Sigmoid colon (tissue), 7 donors: ENCODE results near the gene RAMP1. TPM values are rescaled to one million over a fixed set of nuclear protein-coding genes. Genes with fewer than 3 reads are reported as not detected.
A peak's percentile ranks its signal among the peaks of the same experiment; 100 is the strongest.

ENCODE experiments used
- DNase-seq: peaks from one replicate; pipeline ENCODE4 v3.0.0-alpha.2; 2019
- H3K27ac ChIP-seq, 4 donors: fragments of 200-600 bp; sonication (generic); one replicate each; pipeline ENCODE4 v1.5.1; 2016 to 2019; ENCODE audit warnings: mild to moderate bottlenecking in 1 of 4
- H3K27me3 ChIP-seq, 3 donors: fragments of 200-600 bp; sonication (generic); one replicate each; pipeline ENCODE4 v1.5.1; 2019; ENCODE audit warnings: mild to moderate bottlenecking in 1 of 3
- H3K36me3 ChIP-seq, 4 donors: fragments of 200-600 bp; sonication (generic); one replicate each; pipeline ENCODE4 v1.5.1; 2016 to 2019
- H3K4me1 ChIP-seq, 4 donors: fragments of 200-600 bp; sonication (generic); one replicate each; pipeline ENCODE4 v1.5.1; 2017 to 2019
- H3K4me3 ChIP-seq, 4 donors: fragments of 200-600 bp; sonication (generic); one replicate each; pipeline ENCODE4 v1.5.1; 2017 to 2019; ENCODE audit warnings: mild to moderate bottlenecking in 2 of 4, moderate library complexity in 1 of 4
- H3K9me3 ChIP-seq, 4 donors: fragments of 200-600 bp in 3 of 4; sonication (generic) in 3 of 4; one replicate each; pipeline versions ENCODE4 v1.5.1 to v1.6.1; 2013 to 2019
- EP300 ChIP-seq, 4 donors: sonication (generic); formaldehyde crosslinking; IDR thresholded peaks; one replicate each; pipeline ENCODE4 v1.6.1; 2017; ENCODE audit warnings: antibody characterized with exemption in 4 of 4
- POLR2A ChIP-seq, 2 donors: fragments of 450-650 bp; IDR thresholded peaks; one replicate each; pipeline ENCODE4 v1.6.1; 2016; ENCODE audit warnings: antibody characterized with exemption in 2 of 2, mild to moderate bottlenecking in 2 of 2, moderate library complexity in 2 of 2
- POLR2AphosphoS5 ChIP-seq, 4 donors: sonication (generic); formaldehyde crosslinking; IDR thresholded peaks; one replicate each; pipeline ENCODE4 v1.6.1; 2017; ENCODE audit warnings: antibody characterized with exemption in 4 of 4
- WGBS, 2 donors: extraction: QIAGEN DNeasy Blood & Tissue Kit; methylation state at CpG; one replicate each; pipeline ENCODE4 v1.1.7; 2013; 5-methylcytosine and 5-hydroxymethylcytosine counted together
- intact Hi-C: fragments of 100-400 bp; cut with DNase I; formaldehyde crosslinking; loops from one replicate; pipeline ENCODE4 v1.15.1; 2023
- polyA plus RNA-seq, 3 donors: library from polyadenylated mRNA; stranded (reverse); fragments of 200-250 nt; gene quantifications; one replicate each; pipeline ENCODE4 v1.2.3, GENCODE V29; 2013
- total RNA-seq, 4 donors: library from RNA; depleted of rRNA; stranded (reverse); fragments of >200 nt; gene quantifications; one replicate each; pipeline ENCODE4 v1.1.0, GENCODE V29; 2016
- TF ChIP-seq, protein P1 (sequence below), 4 experiments: fragments of 450-650 bp in 3 of 4; fragments of 200-600 bp in 1 of 4; IDR thresholded peaks; one replicate each; pipeline ENCODE4 v1.5.1; 2016 to 2019; ENCODE audit warnings: antibody characterized with exemption in 4 of 4, mild to moderate bottlenecking in 3 of 4, moderate library complexity in 2 of 4
- donor health status: healthy with polysubstance abuse.
- donor health status: Bipolar disorder and iron deficiency.
- donor health status: healthy.

RAMP1 gene
- total and polyA plus RNA-seq, 7 donors = 13.2 to 788 (median 372) TPM; not detected in 1

DNA sequence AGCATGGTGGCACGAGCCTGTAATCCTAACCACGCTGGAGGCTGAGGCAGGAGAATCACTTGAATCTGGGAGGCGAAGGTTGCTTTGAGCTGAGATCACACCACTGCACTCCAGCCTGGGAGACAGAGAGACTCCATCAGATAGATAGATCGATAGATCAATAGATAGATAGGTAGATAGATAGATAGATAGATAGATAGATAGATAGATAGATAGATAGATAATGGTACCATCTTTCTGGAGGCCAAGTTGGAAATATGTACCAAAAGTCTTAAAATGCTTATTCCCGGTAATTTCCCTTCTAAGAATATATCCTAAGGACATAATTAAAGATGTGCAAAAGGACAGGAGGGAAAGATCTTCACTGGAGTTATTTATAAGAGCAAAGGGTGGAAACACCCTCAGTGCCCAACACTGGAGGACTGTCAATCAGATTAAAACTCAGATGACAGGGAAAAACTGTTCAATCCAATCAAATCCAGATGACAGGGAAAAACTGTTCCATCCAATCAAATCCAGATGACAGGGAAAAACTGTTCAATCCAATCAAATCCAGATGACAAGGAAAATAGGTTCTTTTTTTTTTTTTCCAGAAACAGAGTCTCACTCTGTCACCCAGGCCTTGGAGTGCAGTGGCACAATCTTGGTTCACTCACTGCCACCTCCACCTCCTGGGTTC is 58.4 kb downstream of the RAMP1 start:
- WGBS, 2 donors = 92 to 94% methylated on average over 5 of the region's 5 CpGs
- Histone ChIP-seq H3K4me3 (no peak overlapping the region), H3K36me3 (peaks cover 0 to 15% (median 2%) of the 10 kb centered on the region in 4 donors), H3K9me3 (no peaks in the 10 kb centered on the region), H3K27me3 (no peaks in the 10 kb centered on the region), H3K4me1 (peaks cover 0 to 11% (median 3%) of the 10 kb centered on the region in 4 donors), H3K27ac (no peak overlapping the region)
- TF ChIP-seq, protein P1, sequence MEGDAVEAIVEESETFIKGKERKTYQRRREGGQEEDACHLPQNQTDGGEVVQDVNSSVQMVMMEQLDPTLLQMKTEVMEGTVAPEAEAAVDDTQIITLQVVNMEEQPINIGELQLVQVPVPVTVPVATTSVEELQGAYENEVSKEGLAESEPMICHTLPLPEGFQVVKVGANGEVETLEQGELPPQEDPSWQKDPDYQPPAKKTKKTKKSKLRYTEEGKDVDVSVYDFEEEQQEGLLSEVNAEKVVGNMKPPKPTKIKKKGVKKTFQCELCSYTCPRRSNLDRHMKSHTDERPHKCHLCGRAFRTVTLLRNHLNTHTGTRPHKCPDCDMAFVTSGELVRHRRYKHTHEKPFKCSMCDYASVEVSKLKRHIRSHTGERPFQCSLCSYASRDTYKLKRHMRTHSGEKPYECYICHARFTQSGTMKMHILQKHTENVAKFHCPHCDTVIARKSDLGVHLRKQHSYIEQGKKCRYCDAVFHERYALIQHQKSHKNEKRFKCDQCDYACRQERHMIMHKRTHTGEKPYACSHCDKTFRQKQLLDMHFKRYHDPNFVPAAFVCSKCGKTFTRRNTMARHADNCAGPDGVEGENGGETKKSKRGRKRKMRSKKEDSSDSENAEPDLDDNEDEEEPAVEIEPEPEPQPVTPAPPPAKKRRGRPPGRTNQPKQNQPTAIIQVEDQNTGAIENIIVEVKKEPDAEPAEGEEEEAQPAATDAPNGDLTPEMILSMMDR (IDR thresholded peaks at IDR 0.05) = no peak
- intact Hi-C loops = no loop called here
- DNase-seq = no peak

GRCh38 chr2:237919593-237919992 is 60.2 kb downstream of the RAMP1 start:
- DNase-seq = peak; percentile 60
- 46 to 73% methylated on average over 6 of the region's 6 CpGs for WGBS, 2 donors
- TF ChIP-seq POLR2A (IDR thresholded peaks at IDR 0.05) (no peak), EP300 (IDR thresholded peaks at IDR 0.05) (no peak), POLR2AphosphoS5 (IDR thresholded peaks at IDR 0.05) (no peak)
- TF ChIP-seq, protein P1 (IDR thresholded peaks at IDR 0.05) = no peak
- Histone ChIP-seq H3K36me3 (peaks cover 0 to 11% (median 0%) of the 10 kb centered on the region in 4 donors), H3K27ac (peak overlapping the region; percentile 4 to 51 (median 36)), H3K4me1 (peaks cover 0 to 19% (median 14%) of the 10 kb centered on the region in 4 donors), H3K4me3 (no peak overlapping the region), H3K9me3 (no peaks in the 10 kb centered on the region), H3K27me3 (no peaks in the 10 kb centered on the region)
- intact Hi-C loops = no loop called here

DNA sequence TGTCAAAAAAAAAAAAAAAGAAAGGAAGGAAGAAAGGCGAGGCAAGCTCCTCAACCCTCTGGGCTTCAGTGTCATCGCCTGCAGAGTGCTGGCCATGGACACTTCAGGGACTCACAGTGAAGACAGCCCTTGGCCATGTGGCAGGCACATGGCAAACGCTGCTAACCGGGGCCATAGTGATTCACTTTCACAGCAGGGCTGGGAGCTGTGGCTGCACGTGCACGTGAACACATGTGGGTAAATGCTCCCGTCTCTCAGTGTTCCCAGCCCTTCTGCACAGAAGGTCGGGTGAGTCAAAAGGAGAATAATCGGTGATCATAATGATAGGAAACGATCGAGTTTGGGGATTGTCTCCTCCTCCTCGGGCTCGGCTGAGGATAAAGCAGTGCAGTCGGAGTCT is 61.2 kb downstream of the RAMP1 start:
- WGBS, 2 donors = 80 to 86% methylated on average over 14 of the region's 14 CpGs
- peak; percentile 58 for DNase-seq

GRCh38 chr2:237921967-237922492 is 62.6 kb downstream of the RAMP1 start:
- TF ChIP-seq EP300 (IDR thresholded peaks at IDR 0.05) = no peak
- TF ChIP-seq POLR2A (IDR thresholded peaks at IDR 0.05) = no peak
- TF ChIP-seq, protein P1 (IDR thresholded peaks at IDR 0.05) = no peak
- no peak for TF ChIP-seq POLR2AphosphoS5 (IDR thresholded peaks at IDR 0.05)
- H3K4me3 ChIP-seq = no peak overlapping the region
- intact Hi-C loops = loop anchor here (2.0 to 5.0 kb wide), 3 partner anchors 61 to 340 kb away; partner anchors contain the start of gene SCLY
- peak; percentile 58 for DNase-seq
- 90 to 92% methylated on average over 10 of the region's 10 CpGs for WGBS, 2 donors
- H3K9me3 ChIP-seq = no peaks in the 10 kb centered on the region
- peaks cover 0 to 19% (median 14%) of the 10 kb centered on the region in 4 donors for H3K4me1 ChIP-seq
- H3K36me3 ChIP-seq = peaks cover 0 to 8% (median 0%) of the 10 kb centered on the region in 4 donors
- H3K27ac ChIP-seq = peak overlapping the region; percentile 56 to 78 (median 64)
- no peaks in the 10 kb centered on the region for H3K27me3 ChIP-seq

More for the DNA sequence above, 61.2 kb downstream of the RAMP1 start:
- TF ChIP-seq, protein P1 (IDR thresholded peaks at IDR 0.05) = no peak
- TF ChIP-seq POLR2A (IDR thresholded peaks at IDR 0.05) (no peak), EP300 (IDR thresholded peaks at IDR 0.05) (no peak), POLR2AphosphoS5 (IDR thresholded peaks at IDR 0.05) (no peak)
- H3K4me3 ChIP-seq = no peak overlapping the region
- no peak overlapping the region for H3K27ac ChIP-seq
- peaks cover 0 to 8% (median 0%) of the 10 kb centered on the region in 4 donors for H3K36me3 ChIP-seq
- H3K4me1 ChIP-seq = peaks cover 0 to 19% (median 14%) of the 10 kb centered on the region in 4 donors
- no peaks in the 10 kb centered on the region for H3K27me3 ChIP-seq
- H3K9me3 ChIP-seq = no peaks in the 10 kb centered on the region
- intact Hi-C loops = loop anchor here (5.0 kb wide), 2 partner anchors 142 to 342 kb away; partner anchors contain the start of gene SCLY
